GM19023 (cell line): ENCODE measurements around the gene IFRD2.
A peak's percentile ranks its signal among the peaks of the same experiment; 100 is the strongest.
"Not testable (repeated sequence)": the region's sequence is repeated elsewhere in the genome, so short reads cannot be mapped to it uniquely, and the experiment has no call there.

ENCODE experiments used
- ATAC-seq: cut with Tn5 transposase; IDR thresholded peaks from one replicate; pipeline ENCODE4 v1.9.1; 2021; ENCODE audit warnings: mild to moderate bottlenecking, moderate library complexity; ENCODE audit not compliant: unreplicated experiment

The IFRD2 gene

GRCh38 chr3:50286322-50287227 is 5.7 kb downstream of the IFRD2 start:
- ATAC-seq = no peak

GRCh38 chr3:50284121-50284520 is 8.1 kb downstream of the IFRD2 start:
- ATAC-seq = not testable (repeated sequence)

DNA sequence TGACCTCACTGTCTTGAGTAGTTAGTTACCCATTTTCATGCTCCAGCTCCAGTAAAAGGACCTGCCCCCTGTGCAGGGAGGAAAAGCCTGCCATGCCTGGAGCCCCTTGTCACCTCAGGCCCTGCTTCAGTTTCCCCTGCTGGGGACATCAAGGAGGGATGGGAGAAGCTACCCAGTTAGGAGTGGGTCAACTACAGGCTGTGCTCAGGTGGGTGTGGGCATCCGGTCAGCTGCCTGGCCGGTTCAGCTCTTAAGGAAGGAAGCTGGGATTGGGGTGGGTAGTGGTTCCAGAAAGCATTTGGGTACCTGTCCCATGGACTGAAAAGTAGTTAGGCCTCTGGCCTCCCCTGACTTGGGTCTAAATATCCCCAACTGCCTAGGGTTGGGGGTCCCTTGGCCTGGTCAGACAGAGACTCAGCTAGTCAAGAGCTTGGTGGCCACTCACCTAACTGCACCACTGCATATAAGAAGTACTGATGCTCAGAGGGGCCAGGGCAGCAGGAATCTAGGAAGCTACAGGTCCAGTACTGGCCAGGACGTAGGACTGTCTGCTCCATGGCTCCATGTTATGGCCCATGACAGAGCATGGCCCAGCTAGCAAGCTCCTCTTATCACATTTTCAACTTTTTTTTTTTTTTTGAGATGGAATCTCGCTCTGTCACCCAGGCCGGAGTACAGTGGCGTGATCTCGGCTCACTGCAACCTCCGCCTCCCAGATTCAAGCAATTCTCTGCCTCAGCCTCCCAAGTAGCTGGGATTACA is 12.8 kb downstream of the IFRD2 start:
- ATAC-seq = no peak

GRCh38 chr3:50278880-50279224 is 13.4 kb downstream of the IFRD2 start, which contains the start of gene LSMEM2:
LSMEM2 (plus strand) TSS chr3:50279087; CDS start chr3:50279114, 27 bp downstream.
- no peak for ATAC-seq

GRCh38 chr3:50278123-50278879 is 13.9 kb downstream of the IFRD2 start:
- ATAC-seq = no peak

DNA sequence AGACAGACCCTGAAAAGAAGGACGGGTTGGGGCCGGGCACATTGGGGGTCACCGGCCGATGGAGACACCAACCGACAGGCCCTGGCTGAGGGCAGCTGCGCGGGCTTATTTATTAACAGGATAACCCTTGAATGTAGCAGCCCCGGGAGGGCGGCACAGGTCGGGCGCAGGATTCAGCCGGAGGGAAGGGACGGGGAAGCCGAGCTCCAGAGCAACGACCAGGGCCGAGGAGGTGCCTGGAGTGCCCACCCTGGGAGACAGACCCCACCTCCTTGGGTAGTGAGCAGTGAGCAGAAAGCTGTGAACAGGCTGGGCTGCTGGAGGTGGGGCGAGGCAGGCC is 15.5 kb downstream of the IFRD2 start:
- ATAC-seq = no peak

DNA sequence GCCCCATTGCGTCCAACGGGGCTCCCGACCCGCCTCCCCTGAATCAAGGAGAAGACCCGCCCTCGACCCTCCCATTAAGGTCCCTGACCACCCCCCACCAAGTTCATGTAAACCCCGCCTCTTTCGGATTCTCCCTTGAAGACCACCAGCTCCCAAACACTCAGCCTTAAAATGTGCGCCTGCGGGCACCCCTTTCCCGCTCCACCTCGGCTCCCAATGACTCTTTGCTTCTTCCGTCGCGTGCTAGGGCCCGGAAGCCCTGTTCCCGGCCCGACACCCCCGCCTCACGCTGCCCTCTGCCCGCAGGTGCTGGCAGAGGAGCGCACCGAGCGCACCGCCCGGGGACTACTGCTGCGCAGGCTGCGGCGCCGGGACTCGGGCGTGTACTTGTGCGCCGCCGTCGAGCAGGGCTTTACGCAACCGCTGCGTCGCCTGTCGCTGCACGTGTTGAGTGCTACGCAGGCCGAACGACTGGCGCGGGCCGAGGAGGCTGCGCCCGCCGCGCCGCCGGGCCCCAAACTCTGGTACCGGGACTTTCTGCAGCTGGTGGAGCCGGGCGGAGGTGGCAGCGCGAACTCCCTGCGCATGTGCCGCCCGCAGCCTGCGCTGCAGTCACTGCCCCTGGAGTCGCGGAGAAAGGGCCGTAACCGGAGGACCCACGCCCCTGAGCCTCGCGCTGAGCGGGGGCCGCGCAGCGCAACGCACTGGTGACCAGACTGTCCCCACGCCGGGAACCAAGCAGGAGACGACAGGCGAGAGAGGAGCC is 16.1 kb downstream of the IFRD2 start:
- no peak for ATAC-seq

- no peak for ATAC-seq
Measured at GRCh38 chr3:50275141-50275995, 16.9 kb downstream of the IFRD2 start.

GRCh38 chr3:50274371-50275104 is 17.7 kb downstream of the IFRD2 start:
- no peak for ATAC-seq

DNA sequence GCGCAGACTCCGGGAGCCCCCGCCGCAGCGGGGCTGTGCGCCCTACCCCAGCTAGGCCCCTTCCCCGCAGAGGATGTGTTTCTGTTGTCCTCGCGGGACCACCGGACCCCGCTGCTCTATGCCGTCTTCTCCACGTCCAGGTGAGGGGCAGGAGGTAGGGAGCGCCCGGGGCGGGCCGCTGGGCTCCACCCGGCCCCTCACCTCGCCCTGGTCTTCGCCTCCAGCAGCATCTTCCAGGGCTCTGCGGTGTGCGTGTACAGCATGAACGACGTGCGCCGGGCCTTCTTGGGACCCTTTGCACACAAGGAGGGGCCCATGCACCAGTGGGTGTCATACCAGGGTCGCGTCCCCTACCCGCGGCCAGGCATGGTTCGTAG is 18.6 kb downstream of the IFRD2 start:
- ATAC-seq = no peak

- ATAC-seq = peak; percentile 85
Measured at GRCh38 chr3:50272911-50273688, 19.1 kb downstream of the IFRD2 start.

- not testable (repeated sequence) for ATAC-seq
Measured at GRCh38 chr3:50272538-50272910, 19.7 kb downstream of the IFRD2 start.

GRCh38 chr3:50271314-50271936 is 20.8 kb downstream of the IFRD2 start:
- ATAC-seq = no peak

GRCh38 chr3:50270422-50271224 is 21.6 kb downstream of the IFRD2 start:
- no peak for ATAC-seq

DNA sequence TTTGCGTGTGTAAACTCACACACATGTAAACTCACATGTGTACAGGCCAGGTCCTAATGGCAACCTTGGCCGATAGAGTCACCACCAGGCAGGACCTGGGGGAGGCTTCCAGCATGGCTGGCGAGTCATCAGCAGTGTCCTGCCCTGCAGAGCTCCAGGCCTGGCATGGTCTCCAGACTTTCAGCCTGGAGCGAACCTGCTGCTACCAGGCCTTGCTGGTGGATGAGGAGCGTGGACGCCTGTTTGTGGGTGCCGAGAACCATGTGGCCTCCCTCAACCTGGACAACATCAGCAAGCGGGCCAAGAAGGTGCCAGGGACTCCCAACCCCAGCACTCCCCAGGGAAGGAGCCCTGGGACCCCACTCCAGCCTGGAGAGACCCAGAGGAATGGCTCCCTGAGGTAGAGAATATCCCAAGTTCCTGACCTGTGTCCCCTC is 22.2 kb downstream of the IFRD2 start:
- no peak for ATAC-seq

DNA sequence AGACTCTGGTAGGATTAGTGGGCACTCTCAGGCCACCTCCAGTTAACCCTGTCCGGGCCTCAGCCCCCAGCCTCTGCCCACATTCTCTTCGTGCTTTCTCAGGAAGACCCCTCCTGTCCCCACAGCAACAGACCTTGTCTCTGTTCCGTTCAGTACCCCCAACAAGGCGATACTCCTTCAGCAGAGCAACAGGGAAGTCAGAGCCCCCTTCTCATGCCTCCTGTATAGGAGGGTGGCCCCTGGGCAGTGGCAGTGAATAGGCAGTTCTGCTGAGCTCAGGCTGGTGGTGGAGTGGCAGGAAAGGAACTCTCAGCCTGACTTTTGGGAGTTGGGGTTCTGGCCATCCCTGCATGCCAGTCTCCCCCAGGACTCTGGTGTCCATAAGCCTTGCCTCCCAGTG is 22.8 kb downstream of the IFRD2 start:
- ATAC-seq = no peak
